GM12872 (cell line): ENCODE results near the gene TFF1.

Experiments used
- CTCF ChIP-seq: IDR thresholded peaks from 3 replicates; pipeline ENCODE4 v1.5.1; 2011; ENCODE audit warnings: low read depth, mild to moderate bottlenecking, low read length, moderate library complexity; ENCODE audit not compliant: insufficient read depth

The TFF1 gene

GRCh38 chr21:42396799-42397745 lies 30.7 kb upstream of the TFF1 start:
- no peak for TF ChIP-seq CTCF

- TF ChIP-seq CTCF: no peak
Measured at GRCh38 chr21:42395905-42396651, 29.7 kb upstream of the TFF1 start, which contains the start of gene TMPRSS3. TSS of gene TMPRSS3 (minus strand) at chr21:42396052. CDS start at chr21:42395417, 635 bp downstream.

GRCh38 chr21:42395302-42395701 lies 29.0 kb upstream of the TFF1 start:
- TF ChIP-seq CTCF: no peak

- no peak for TF ChIP-seq CTCF
Measured at GRCh38 chr21:42393443-42393950, 27.2 kb upstream of the TFF1 start.

- no peak for TF ChIP-seq CTCF
Measured at GRCh38 chr21:42392731-42393442, 26.6 kb upstream of the TFF1 start.

GRCh38 chr21:42391297-42391696 lies 25.0 kb upstream of the TFF1 start:
- no peak for TF ChIP-seq CTCF
